ENCODE measurements around the gene NRM.
A peak's percentile ranks its signal among the peaks of the same experiment; 100 is the strongest.

NRM gene

DNA sequence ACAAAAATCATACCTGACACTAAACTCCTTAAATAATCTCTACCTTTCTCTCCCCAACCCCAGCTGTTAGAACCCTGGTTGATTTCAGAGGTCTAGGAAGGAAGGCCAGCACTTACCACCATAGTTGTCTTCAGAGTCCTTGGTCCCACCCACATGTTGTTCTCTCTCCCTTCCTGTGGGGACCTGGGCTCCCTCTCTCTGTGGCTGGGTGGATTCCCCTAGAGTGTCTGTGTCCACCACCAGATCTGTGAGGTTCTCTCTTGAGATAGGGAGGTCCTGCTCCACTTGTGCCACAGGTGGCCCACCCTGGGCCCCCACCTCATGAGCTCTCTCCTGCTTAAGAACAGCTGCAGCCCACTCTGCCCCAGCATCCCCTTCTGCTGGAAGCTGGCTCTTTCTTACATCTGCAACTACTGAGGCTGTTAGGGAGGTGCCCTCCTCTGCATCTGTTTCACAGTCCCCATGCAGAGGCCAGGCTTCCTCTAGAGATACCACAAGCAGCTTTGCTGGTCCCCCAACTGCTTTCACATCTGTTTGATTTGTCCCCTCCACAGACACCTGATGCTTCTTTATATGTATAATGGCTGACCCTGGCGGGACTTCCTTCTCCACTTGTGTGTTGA lies 21.1 kb upstream of the NRM start:
- H3K4me3 ChIP-seq (ENCODE audit: insufficient read depth, low read length, poor library complexity, severe bottlenecking): no peak overlapping the region
- no peak overlapping the region for H3K9ac ChIP-seq (ENCODE audit: low read length)
- H3F3A ChIP-seq (ENCODE audit: insufficient read depth): peaks cover 24% of the 10 kb centered on the region
- TF ChIP-seq, protein P1, sequence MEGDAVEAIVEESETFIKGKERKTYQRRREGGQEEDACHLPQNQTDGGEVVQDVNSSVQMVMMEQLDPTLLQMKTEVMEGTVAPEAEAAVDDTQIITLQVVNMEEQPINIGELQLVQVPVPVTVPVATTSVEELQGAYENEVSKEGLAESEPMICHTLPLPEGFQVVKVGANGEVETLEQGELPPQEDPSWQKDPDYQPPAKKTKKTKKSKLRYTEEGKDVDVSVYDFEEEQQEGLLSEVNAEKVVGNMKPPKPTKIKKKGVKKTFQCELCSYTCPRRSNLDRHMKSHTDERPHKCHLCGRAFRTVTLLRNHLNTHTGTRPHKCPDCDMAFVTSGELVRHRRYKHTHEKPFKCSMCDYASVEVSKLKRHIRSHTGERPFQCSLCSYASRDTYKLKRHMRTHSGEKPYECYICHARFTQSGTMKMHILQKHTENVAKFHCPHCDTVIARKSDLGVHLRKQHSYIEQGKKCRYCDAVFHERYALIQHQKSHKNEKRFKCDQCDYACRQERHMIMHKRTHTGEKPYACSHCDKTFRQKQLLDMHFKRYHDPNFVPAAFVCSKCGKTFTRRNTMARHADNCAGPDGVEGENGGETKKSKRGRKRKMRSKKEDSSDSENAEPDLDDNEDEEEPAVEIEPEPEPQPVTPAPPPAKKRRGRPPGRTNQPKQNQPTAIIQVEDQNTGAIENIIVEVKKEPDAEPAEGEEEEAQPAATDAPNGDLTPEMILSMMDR (IDR thresholded peaks at IDR 0.05; ENCODE audit: insufficient read depth, low read length, poor library complexity, severe bottlenecking): no peak
- no peak for TF ChIP-seq EZH2phosphoT487 (conservative IDR thresholded peaks at IDR 0.05; ENCODE audit: low read length)
- no peaks in the 10 kb centered on the region for H3K9me3 ChIP-seq (ENCODE audit: insufficient read depth, low read length)
- peaks cover 6% of the 10 kb centered on the region; the same call in 1 of the 2 replicates for H3K36me3 ChIP-seq (ENCODE audit: low read length)
- H3K4me2 ChIP-seq (ENCODE audit: low read depth, low read length, poor library complexity, severe bottlenecking): no peak overlapping the region
- no peaks in the 10 kb centered on the region for H3K27me3 ChIP-seq (ENCODE audit: low read length)
- H3K27ac ChIP-seq (ENCODE audit: low read depth, low read length): no peak overlapping the region
- no peaks in the 10 kb centered on the region for H3K9me2 ChIP-seq (replicated peaks; ENCODE audit: insufficient read depth, low read length)
- H3K79me2 ChIP-seq (ENCODE audit: insufficient read depth, low read length): no peaks in the 10 kb centered on the region
- no peak overlapping the region for H2AFZ ChIP-seq (ENCODE audit: low read depth, low read length, severe bottlenecking)
- H4K20me1 ChIP-seq (ENCODE audit: low read depth, low read length): no peaks in the 10 kb centered on the region

DNA sequence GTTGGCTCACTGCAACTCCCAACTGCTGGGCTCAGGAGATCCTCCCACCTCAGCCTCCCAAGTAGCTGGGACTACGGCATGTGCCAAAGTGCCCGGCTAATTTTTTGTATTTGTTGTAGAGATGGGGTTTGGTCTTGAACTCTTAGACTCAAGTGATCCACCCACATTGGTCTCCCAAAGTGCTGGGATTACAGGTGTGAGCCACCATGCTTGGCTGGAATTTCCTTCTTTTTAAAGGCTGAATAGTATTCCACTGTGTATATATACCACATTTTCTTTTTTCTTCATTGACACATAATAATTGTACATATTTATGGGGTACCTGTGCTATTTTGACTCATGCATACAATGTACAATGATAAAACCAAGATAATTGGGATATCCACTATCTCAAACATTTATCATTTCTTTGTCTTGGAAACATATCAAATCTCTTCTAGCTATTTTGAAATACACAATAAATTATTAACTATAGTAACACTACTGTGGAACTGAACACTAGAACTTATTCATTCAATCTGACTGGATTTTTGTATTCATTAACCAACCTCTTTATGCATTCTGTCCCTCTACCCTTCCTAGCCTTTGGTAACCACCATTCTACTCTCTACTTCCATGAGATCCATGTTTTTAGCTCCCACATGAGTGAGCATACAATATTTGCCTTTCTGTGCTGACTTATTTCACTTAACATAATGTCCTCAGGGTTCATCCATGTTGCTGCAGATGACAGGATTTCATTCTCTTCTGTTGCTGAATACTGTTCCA lies 18.5 kb upstream of the NRM start:
- H2AFZ ChIP-seq (ENCODE audit: low read depth, low read length, severe bottlenecking): no peak overlapping the region
- H3F3A ChIP-seq (ENCODE audit: insufficient read depth): 0 out of 2 replicates have a peak, but pooled peaks cover 4% of the 10 kb centered on the region
- peaks cover 6% of the 10 kb centered on the region; the same call in 1 of the 2 replicates for H3K36me3 ChIP-seq (ENCODE audit: low read length)
- no peak overlapping the region for H3K9ac ChIP-seq (ENCODE audit: low read length)
- no peaks in the 10 kb centered on the region for H3K27me3 ChIP-seq (ENCODE audit: low read length)
- H3K27ac ChIP-seq (ENCODE audit: low read depth, low read length): no peak overlapping the region
- no peak for TF ChIP-seq EZH2phosphoT487 (conservative IDR thresholded peaks at IDR 0.05; ENCODE audit: low read length)
- TF ChIP-seq, protein P1 (IDR thresholded peaks at IDR 0.05; ENCODE audit: insufficient read depth, low read length, poor library complexity, severe bottlenecking): no peak
- H3K4me2 ChIP-seq (ENCODE audit: low read depth, low read length, poor library complexity, severe bottlenecking): no peak overlapping the region
- H3K79me2 ChIP-seq (ENCODE audit: insufficient read depth, low read length): no peaks in the 10 kb centered on the region
- H3K9me2 ChIP-seq (replicated peaks; ENCODE audit: insufficient read depth, low read length): no peaks in the 10 kb centered on the region
- H4K20me1 ChIP-seq (ENCODE audit: low read depth, low read length): no peaks in the 10 kb centered on the region
- H3K4me3 ChIP-seq (ENCODE audit: insufficient read depth, low read length, poor library complexity, severe bottlenecking): no peak overlapping the region
- H3K9me3 ChIP-seq (ENCODE audit: insufficient read depth, low read length): no peaks in the 10 kb centered on the region

DNA sequence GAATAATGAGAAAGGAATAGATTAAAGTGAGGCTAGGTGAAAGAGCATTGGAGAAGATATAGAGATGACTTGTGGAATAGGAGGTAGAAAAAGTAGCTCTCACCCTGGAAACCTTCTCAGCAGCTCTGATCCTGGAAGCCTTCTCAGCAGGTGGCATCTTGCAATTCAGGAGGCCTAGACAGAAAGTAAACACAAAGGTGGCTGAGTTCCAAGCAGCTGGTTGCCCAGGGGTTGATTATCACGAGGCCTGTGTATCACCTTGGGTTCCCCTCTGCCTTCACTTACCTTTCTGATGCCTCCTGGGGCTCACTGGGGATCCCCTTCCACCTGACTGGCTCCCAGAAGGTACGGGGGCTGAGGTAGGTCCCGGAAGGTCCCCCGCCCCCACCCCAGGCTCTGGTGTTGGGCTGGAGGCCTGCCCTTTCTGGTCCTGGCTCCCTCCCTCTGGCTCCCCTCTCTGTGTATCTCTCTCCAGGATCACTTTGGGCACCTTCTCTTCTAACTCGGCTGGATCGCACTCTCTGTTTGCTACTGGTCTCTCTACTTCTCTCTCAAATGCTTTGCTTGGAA lies 16.6 kb upstream of the NRM start:
- Histone ChIP-seq H4K20me1 (ENCODE audit: low read depth, low read length) (no peaks in the 10 kb centered on the region), H3K9me3 (ENCODE audit: insufficient read depth, low read length) (no peaks in the 10 kb centered on the region), H3K79me2 (ENCODE audit: insufficient read depth, low read length) (no peaks in the 10 kb centered on the region), H3K4me3 (ENCODE audit: insufficient read depth, low read length, poor library complexity, severe bottlenecking) (no peak overlapping the region), H3K9ac (ENCODE audit: low read length) (peak overlapping the region; percentile 13; the same call in 1 of the 2 replicates), H3K27me3 (ENCODE audit: low read length) (no peaks in the 10 kb centered on the region), H3K4me2 (ENCODE audit: low read depth, low read length, poor library complexity, severe bottlenecking) (no peak overlapping the region), H3K9me2 (replicated peaks; ENCODE audit: insufficient read depth, low read length) (no peaks in the 10 kb centered on the region), H3F3A (ENCODE audit: insufficient read depth) (0 out of 2 replicates have a peak, but pooled peaks cover 4% of the 10 kb centered on the region), H3K36me3 (ENCODE audit: low read length) (peaks cover 2% of the 10 kb centered on the region; the same call in 1 of the 2 replicates), H2AFZ (ENCODE audit: low read depth, low read length, severe bottlenecking) (no peak overlapping the region), H3K27ac (ENCODE audit: low read depth, low read length) (no peak overlapping the region)
- TF ChIP-seq, protein P1 (IDR thresholded peaks at IDR 0.05; ENCODE audit: insufficient read depth, low read length, poor library complexity, severe bottlenecking): no peak
- no peak for TF ChIP-seq EZH2phosphoT487 (conservative IDR thresholded peaks at IDR 0.05; ENCODE audit: low read length)

Data from SU-DHL-6 (cell line).